Spleen (tissue), 11 donors: Measurements from ENCODE around the gene KRTAP12-1. TPM values are rescaled to one million over a fixed set of nuclear protein-coding genes. Genes with fewer than 3 reads are reported as not detected.
A peak's percentile ranks its signal among the peaks of the same experiment; 100 is the strongest.

Experiments
- DNase-seq: peaks from one replicate; pipeline ENCODE4 v3.0.0-alpha.2; 2020
- H3K27ac ChIP-seq, 8 donors: fragments of 200-600 bp; sonication (generic) in 7 of 8; 1 replicate in 4 of 8; 2 replicates in 4 of 8; pipeline versions ENCODE4 v1.5.0 to v1.8.0; 2016 to 2021; ENCODE audit warnings: inconsistent platforms in 4 of 8, mild to moderate bottlenecking in 4 of 8, moderate library complexity in 1 of 8
- H3K27me3 ChIP-seq, 7 donors: fragments of 200-600 bp; sonication (generic) in 6 of 7; replicated peaks in 1 of 7; 1 replicate in 4 of 7; 2 replicates in 3 of 7; pipeline versions ENCODE4 v1.5.0 to v1.8.0; 2016 to 2021; ENCODE audit warnings: inconsistent platforms in 3 of 7, mild to moderate bottlenecking in 1 of 7
- H3K36me3 ChIP-seq, 6 donors: fragments of 200-600 bp; sonication (generic) in 5 of 6; 1 replicate in 4 of 6; 2 replicates in 2 of 6; pipeline versions ENCODE4 v1.5.0 to v1.8.0; 2016 to 2021; ENCODE audit warnings: inconsistent platforms in 2 of 6
- H3K4me1 ChIP-seq, 6 donors: fragments of 200-600 bp; sonication (generic) in 5 of 6; 1 replicate in 3 of 6; 2 replicates in 3 of 6; pipeline versions ENCODE4 v1.5.0 to v1.8.0; 2016 to 2021; ENCODE audit warnings: inconsistent platforms in 3 of 6
- H3K4me3 ChIP-seq, 8 donors: fragments of 200-600 bp; sonication (generic) in 7 of 8; 1 replicate in 4 of 8; 2 replicates in 4 of 8; pipeline versions ENCODE4 v1.5.0 to v1.8.0; 2016 to 2021; ENCODE audit warnings: inconsistent platforms in 4 of 8, mild to moderate bottlenecking in 4 of 8, moderate library complexity in 2 of 8
- H3K9me3 ChIP-seq, 8 donors: fragments of 200-600 bp; sonication (generic) in 7 of 8; 1 replicate in 4 of 8; 2 replicates in 4 of 8; pipeline versions ENCODE4 v1.5.0 to v1.8.0; 2016 to 2021; ENCODE audit warnings: inconsistent platforms in 4 of 8
- CTCF ChIP-seq, 11 experiments: fragments of 200-600 bp in 7 of 11; fragments of 450-650 bp in 4 of 11; sonication (generic) in 4 of 11; IDR thresholded peaks in 8 of 11; conservative IDR thresholded peaks in 3 of 11; 1 replicate in 7 of 11; 2 replicates in 4 of 11; pipeline versions ENCODE4 v1.4.0 to v1.8.0; 2016 to 2021; ENCODE audit warnings: antibody characterized with exemption in 11 of 11, inconsistent platforms in 4 of 11, mild to moderate bottlenecking in 1 of 11
- POLR2A ChIP-seq, 3 donors: fragments of 450-650 bp; IDR thresholded peaks; one replicate each; pipeline ENCODE4 v1.5.1; 2017; ENCODE audit warnings: antibody characterized with exemption in 3 of 3, mild to moderate bottlenecking in 1 of 3
- POLR2AphosphoS5 ChIP-seq, 3 donors: sonication (generic); formaldehyde crosslinking; IDR thresholded peaks; one replicate each; pipeline ENCODE4 v1.5.1; 2017; ENCODE audit warnings: antibody characterized with exemption in 3 of 3
- WGBS, 5 donors: extraction: QIAGEN DNeasy Blood & Tissue Kit in 3 of 5; methylation state at CpG; one replicate each; pipeline versions ENCODE4 v1.1.5 to v1.1.7; 2013 to 2018; 5-methylcytosine and 5-hydroxymethylcytosine counted together
- intact Hi-C: fragments of 100-400 bp; cut with DNase I; formaldehyde crosslinking; loops from one replicate; pipeline ENCODE4 v1.15.0; 2023; ENCODE audit warnings: low total_unique reads
- polyA plus RNA-seq, 3 donors: library from polyadenylated mRNA; stranded (reverse); fragments of 200-250 nt; gene quantifications; one replicate each; pipeline ENCODE4 v1.2.1, GENCODE V29; 2013
- total RNA-seq, 7 donors: library from RNA; depleted of rRNA in 3 of 7; stranded (reverse); fragments of >200 nt in 3 of 7; fragmentation: NEBNext Ultra II Directional in 4 of 7; extraction: Animal tissue kit (Norgen Biotek cat#: 25700) in 4 of 7; gene quantifications; one replicate each; pipeline versions ENCODE4 v1.1.0 to v1.2.1, GENCODE V29; 2016 to 2021
- donor health status: healthy with polysubstance abuse.
- donor health status: DM: no; HTN: no; CAD: no; lungs with moderate emphysema.
- donor health status: DM: no; HTN: no; CAD: no.
- donor health status: Bipolar disorder and iron deficiency.
- donor health status: healthy.
- donor health status: DM: no; HTN: no; CAD: no.
- donor health status: DM: yes; HTN: yes; CAD: no.

KRTAP12-1 gene
- total and polyA plus RNA-seq, 10 donors = not detected

- Histone ChIP-seq H3K27me3 (peaks cover 6 to 75% (median 70%) of the 10 kb centered on the region in 7 donors), H3K9me3 (no peaks in the 10 kb centered on the region), H3K4me3 (no peak overlapping the region), H3K36me3 (no peaks in the 10 kb centered on the region), H3K4me1 (peaks cover 0 to 50% (median 24%) of the 10 kb centered on the region in 6 donors), H3K27ac (no peak overlapping the region)
- no peak for DNase-seq
- intact Hi-C loops = no loop called here
- no peak for TF ChIP-seq CTCF (IDR thresholded peaks at IDR 0.05 in 8 of 11, conservative IDR thresholded peaks at IDR 0.05 in 3 of 11)
- no peak for TF ChIP-seq POLR2AphosphoS5 (IDR thresholded peaks at IDR 0.05)
- TF ChIP-seq POLR2A (IDR thresholded peaks at IDR 0.05) = no peak
- 12 to 24% (median 17%) methylated on average over 20 to 22 of the region's 22 CpGs for WGBS, 5 donors
Measured at GRCh38 chr21:44712203-44713028, 30.5 kb upstream of the KRTAP12-1 start.

- peak within 1 kb of the TSS in 1 of 8 donors; percentile 22 for H3K4me3 ChIP-seq
- H3K4me1 ChIP-seq = peaks cover 0 to 58% (median 24%) of the 10 kb centered on the region in 6 donors
- peaks cover 11 to 84% (median 79%) of the 10 kb centered on the region in 7 donors for H3K27me3 ChIP-seq
- no peaks in the 10 kb centered on the region for H3K36me3 ChIP-seq
- H3K27ac ChIP-seq = no peak within 1 kb of the TSS
- TF ChIP-seq POLR2A (IDR thresholded peaks at IDR 0.05) = no peak
- TF ChIP-seq POLR2AphosphoS5 (IDR thresholded peaks at IDR 0.05) = no peak
- no peak for TF ChIP-seq CTCF (IDR thresholded peaks at IDR 0.05 in 8 of 11, conservative IDR thresholded peaks at IDR 0.05 in 3 of 11)
- peak; percentile 69 for DNase-seq
- peaks cover 0 to 3% (median 0%) of the 10 kb centered on the region in 8 donors for H3K9me3 ChIP-seq
- intact Hi-C loops = no loop called here
- WGBS, 5 donors = 3 to 5% (median 4%) methylated on average over 32 to 41 of the region's 41 CpGs
Measured at GRCh38 chr21:44711327-44712202, 29.6 kb upstream of the KRTAP12-1 start, which contains the start of gene TSPEAR. TSS of gene TSPEAR (minus strand) at chr21:44711572. CDS start at chr21:44711514, 58 bp downstream.

GRCh38 chr21:44710756-44711326, 28.9 kb upstream of the KRTAP12-1 start:
- Histone ChIP-seq H3K4me1 (peaks cover 0 to 58% (median 24%) of the 10 kb centered on the region in 6 donors), H3K9me3 (peaks cover 0 to 10% (median 0%) of the 10 kb centered on the region in 8 donors), H3K4me3 (peak overlapping the region in 1 of 8 donors; percentile 22), H3K27me3 (peaks cover 12 to 91% (median 86%) of the 10 kb centered on the region in 7 donors), H3K27ac (no peak overlapping the region), H3K36me3 (no peaks in the 10 kb centered on the region)
- no peak for DNase-seq
- intact Hi-C loops = no loop called here
- WGBS, 5 donors = 4 to 12% (median 6%) methylated on average over 16 to 20 of the region's 20 CpGs
- TF ChIP-seq POLR2AphosphoS5 (IDR thresholded peaks at IDR 0.05) (no peak), CTCF (IDR thresholded peaks at IDR 0.05 in 8 of 11, conservative IDR thresholded peaks at IDR 0.05 in 3 of 11) (no peak), POLR2A (IDR thresholded peaks at IDR 0.05) (no peak)
